ENCODE measurements around the gene CYP3A4. TPM values are rescaled to one million over a fixed set of nuclear protein-coding genes. Genes with fewer than 3 reads are reported as not detected.
"Not testable (repeated sequence)": the region's sequence is repeated elsewhere in the genome, so short reads cannot be mapped to it uniquely, and the experiment has no call there.

CYP3A4 gene
- total RNA-seq, 1 experiment from 2014 or later = not detected

DNA sequence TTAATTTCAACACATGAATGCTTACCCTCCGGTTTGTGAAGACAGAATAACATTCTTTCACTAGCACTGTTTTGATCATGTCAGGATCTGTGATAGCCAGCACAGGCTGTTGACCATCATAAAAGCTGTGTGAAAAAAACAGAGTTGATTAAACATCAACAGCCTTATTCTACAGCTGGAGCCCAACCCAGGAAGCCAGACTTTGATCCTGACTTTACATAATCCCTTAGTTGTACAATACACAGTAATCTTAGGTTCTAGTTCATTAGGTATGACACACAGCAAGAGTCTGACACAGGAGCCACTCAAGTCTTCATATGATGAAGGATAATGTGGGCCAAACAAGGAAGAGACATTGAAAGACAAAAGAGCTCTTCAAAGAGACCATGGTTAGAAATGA lies 11.4 kb downstream of the CYP3A4 start:
- H4K8ac ChIP-seq (replicated peaks; ENCODE audit: insufficient read length, low read depth, low read length) = no peak overlapping the region
- peaks cover 0 to 4% of the 10 kb centered on the region in 2 experiments; a peak in 2 of 5 replicates for H3K9me3 Mint-ChIP-seq
- H3K14ac ChIP-seq (ENCODE audit: insufficient read depth, low read length) = no peak overlapping the region
- no peak overlapping the region for H3K4ac ChIP-seq (ENCODE audit: low read depth, low read length)
- H2BK20ac ChIP-seq (ENCODE audit: low read depth, low read length, poor library complexity, severe bottlenecking) = no peak overlapping the region
- H2AFZ ChIP-seq (ENCODE audit: low read length) = no peak overlapping the region
- no CpG with 5 or more reads among the region's 1 CpG for WGBS (ENCODE audit: extremely low coverage, insufficient read length, low lambda C conversion rate)
- no peak overlapping the region for H4K91ac ChIP-seq (ENCODE audit: insufficient read length, low read depth, low read length)
- H3K23me2 ChIP-seq (ENCODE audit: insufficient read length, low read depth, low read length, poor library complexity, severe bottlenecking) = no peaks in the 10 kb centered on the region
- no peak overlapping the region for H2BK5ac ChIP-seq (ENCODE audit: insufficient read length, low read length)
- H3K56ac ChIP-seq (ENCODE audit: insufficient read length, low read depth, low read length) = no peak overlapping the region
- H2BK120ac ChIP-seq (ENCODE audit: low read depth, low read length, poor library complexity, severe bottlenecking) = no peak overlapping the region
- H4K20me1 ChIP-seq (ENCODE audit: control insufficient read depth, insufficient read depth, insufficient read length) = no peaks in the 10 kb centered on the region
- H2BK12ac ChIP-seq (ENCODE audit: insufficient read length, low read depth, low read length) = no peak overlapping the region
- no peaks in the 10 kb centered on the region for H3K79me2 ChIP-seq (ENCODE audit: insufficient read depth, low read length)
- no peak overlapping the region for H3K9ac ChIP-seq (ENCODE audit: extremely low read depth, insufficient read length, low read length)
- no peak overlapping the region for H4K5ac ChIP-seq (ENCODE audit: insufficient read length, low read depth, low read length)
- peaks cover 26% of the 10 kb centered on the region for H3K27me3 Mint-ChIP-seq (ENCODE audit: low read depth)
- H3K18ac ChIP-seq (ENCODE audit: insufficient read length, low read depth, low read length) = no peak overlapping the region
- H3K4me3 Mint-ChIP-seq = no peak overlapping the region
- no peaks in the 10 kb centered on the region for H3K4me1 ChIP-seq (ENCODE audit: insufficient read depth, low read length)
- no peak for TF ChIP-seq CTCF (conservative IDR thresholded peaks at IDR 0.05)
- H3K79me1 ChIP-seq (ENCODE audit: insufficient read depth, low read depth, low read length, poor library complexity, severe bottlenecking) = no peaks in the 10 kb centered on the region
- H2BK15ac ChIP-seq (ENCODE audit: low read depth, low read length) = no peak overlapping the region
- no peaks in the 10 kb centered on the region for H3K9me3 ChIP-seq (ENCODE audit: control insufficient read depth, low read depth, low read length)
- no peaks in the 10 kb centered on the region for H3K27me3 ChIP-seq (ENCODE audit: insufficient read depth, low read length)
- DNase-seq = no peak
- no peak overlapping the region for H3K27ac Mint-ChIP-seq
- no peak overlapping the region for H3K4me2 ChIP-seq (ENCODE audit: insufficient read depth, insufficient read length, low read length)
- no peak overlapping the region for H3K27ac ChIP-seq (ENCODE audit: insufficient read length, low read depth, low read length)
- no peak overlapping the region for H3T11ph ChIP-seq (ENCODE audit: low read length)
- no peaks in the 10 kb centered on the region for H3K4me1 Mint-ChIP-seq
- no peak overlapping the region for H2AK5ac ChIP-seq (ENCODE audit: insufficient read length, low read length)
- no peak overlapping the region for H3K23ac ChIP-seq (ENCODE audit: insufficient read length, low read depth, low read length)
- no peaks in the 10 kb centered on the region for H3K36me3 Mint-ChIP-seq (ENCODE audit: insufficient read depth in 1 of 3, low read depth in 3 of 3)

DNA sequence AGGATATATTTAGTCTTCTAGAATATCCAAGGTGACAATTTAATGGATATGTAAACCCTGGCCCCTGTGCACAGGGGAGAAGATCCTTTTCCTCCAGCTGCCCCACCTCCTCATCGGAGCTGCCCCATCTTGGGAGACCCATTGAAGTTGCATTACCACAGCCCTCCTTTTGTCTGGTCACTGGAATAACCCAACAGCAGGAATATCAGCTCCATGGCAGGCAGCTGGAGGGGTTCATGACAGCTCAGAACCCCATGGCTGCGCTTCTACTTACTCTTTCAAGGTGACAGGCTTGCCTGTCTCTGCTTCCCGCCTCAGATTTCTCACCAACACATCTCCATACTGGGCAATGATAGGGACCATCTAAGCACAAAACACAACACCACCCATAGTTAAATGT lies 14.5 kb downstream of the CYP3A4 start:
- H3K4me1 ChIP-seq (ENCODE audit: insufficient read depth, low read length); H4K8ac ChIP-seq (replicated peaks; ENCODE audit: insufficient read length, low read depth, low read length); H3K23ac ChIP-seq (ENCODE audit: insufficient read length, low read depth, low read length); H2BK120ac ChIP-seq (ENCODE audit: low read depth, low read length, poor library complexity, severe bottlenecking); H3K36me3 Mint-ChIP-seq (ENCODE audit: insufficient read depth in 1 of 3, low read depth in 3 of 3); H3K9me3 Mint-ChIP-seq; H3K27ac ChIP-seq (ENCODE audit: insufficient read length, low read depth, low read length); DNase-seq; H3K79me2 ChIP-seq (ENCODE audit: insufficient read depth, low read length); H4K5ac ChIP-seq (ENCODE audit: insufficient read length, low read depth, low read length); H2BK20ac ChIP-seq (ENCODE audit: low read depth, low read length, poor library complexity, severe bottlenecking); H3T11ph ChIP-seq (ENCODE audit: low read length); H3K9me3 ChIP-seq (ENCODE audit: control insufficient read depth, low read depth, low read length); H3K27ac Mint-ChIP-seq; H2AK5ac ChIP-seq (ENCODE audit: insufficient read length, low read length); H3K4me2 ChIP-seq (ENCODE audit: insufficient read depth, insufficient read length, low read length); H3K18ac ChIP-seq (ENCODE audit: insufficient read length, low read depth, low read length); H2AFZ ChIP-seq (ENCODE audit: low read length); H3K27me3 ChIP-seq (ENCODE audit: insufficient read depth, low read length); H4K20me1 ChIP-seq (ENCODE audit: control insufficient read depth, insufficient read depth, insufficient read length); H3K4me1 Mint-ChIP-seq; H3K4ac ChIP-seq (ENCODE audit: low read depth, low read length); H3K23me2 ChIP-seq (ENCODE audit: insufficient read length, low read depth, low read length, poor library complexity, severe bottlenecking); H4K91ac ChIP-seq (ENCODE audit: insufficient read length, low read depth, low read length); H2BK5ac ChIP-seq (ENCODE audit: insufficient read length, low read length); H2BK15ac ChIP-seq (ENCODE audit: low read depth, low read length); H3K56ac ChIP-seq (ENCODE audit: insufficient read length, low read depth, low read length); H3K79me1 ChIP-seq (ENCODE audit: insufficient read depth, low read depth, low read length, poor library complexity, severe bottlenecking); H3K9ac ChIP-seq (ENCODE audit: extremely low read depth, insufficient read length, low read length); H3K14ac ChIP-seq (ENCODE audit: insufficient read depth, low read length); H2BK12ac ChIP-seq (ENCODE audit: insufficient read length, low read depth, low read length); H3K4me3 Mint-ChIP-seq: not testable (repeated sequence)
- H3K27me3 Mint-ChIP-seq (ENCODE audit: low read depth) = peaks cover 17% of the 10 kb centered on the region
- no CpG with 5 or more reads among the region's 3 CpGs for WGBS (ENCODE audit: extremely low coverage, insufficient read length, low lambda C conversion rate)
